ENCODE measurements around the gene GAB2. TPM values are rescaled to one million over a fixed set of nuclear protein-coding genes. Genes with fewer than 3 reads are reported as not detected.

The GAB2 gene
- total and polyA plus RNA-seq, 2 of the 13 experiments (the other 11 are each of a cell fraction or from before 2014, with no cell fraction given) = 4.1 to 8.6 TPM

DNA sequence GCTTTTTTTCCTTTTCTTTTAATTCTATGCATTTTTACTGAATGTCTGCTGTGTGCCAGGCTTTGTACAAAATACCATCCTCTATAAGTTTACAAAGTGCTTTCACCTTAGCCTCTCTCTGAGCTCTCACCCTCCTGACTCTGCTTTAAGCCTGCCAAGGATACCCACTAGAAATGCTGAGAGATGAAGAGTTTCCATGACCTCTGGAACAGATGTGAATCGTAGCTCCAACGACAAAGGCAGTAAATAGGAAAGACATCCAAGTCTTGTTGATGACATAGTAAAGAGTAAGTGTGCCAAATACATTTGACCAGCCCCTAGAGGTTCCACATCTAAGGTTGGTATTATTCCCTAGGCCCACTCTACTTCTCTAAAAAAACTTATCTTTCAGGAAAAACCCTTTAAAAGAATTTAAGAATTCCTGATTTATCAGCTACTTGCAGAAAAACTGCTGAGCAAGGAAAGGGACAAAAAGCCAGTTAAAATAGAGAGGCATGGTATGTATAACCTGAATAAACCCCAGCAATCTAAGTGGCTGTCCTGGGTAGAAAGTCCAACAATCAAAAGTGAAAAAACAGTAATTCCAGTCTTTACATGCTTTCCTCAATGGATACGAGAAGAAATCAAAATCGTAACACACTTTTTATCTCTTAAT, 45.4 kb downstream of the GAB2 start:
- no peaks in the 10 kb centered on the region for H3K9me3 ChIP-seq (ENCODE audit: low read length)
- 83% methylated on average over 4 of the region's 4 CpGs for WGBS (ENCODE audit: low lambda C conversion rate)
- no TSS peak for BruUV-seq (replicated peaks)
- TF ChIP-seq, protein P1, sequence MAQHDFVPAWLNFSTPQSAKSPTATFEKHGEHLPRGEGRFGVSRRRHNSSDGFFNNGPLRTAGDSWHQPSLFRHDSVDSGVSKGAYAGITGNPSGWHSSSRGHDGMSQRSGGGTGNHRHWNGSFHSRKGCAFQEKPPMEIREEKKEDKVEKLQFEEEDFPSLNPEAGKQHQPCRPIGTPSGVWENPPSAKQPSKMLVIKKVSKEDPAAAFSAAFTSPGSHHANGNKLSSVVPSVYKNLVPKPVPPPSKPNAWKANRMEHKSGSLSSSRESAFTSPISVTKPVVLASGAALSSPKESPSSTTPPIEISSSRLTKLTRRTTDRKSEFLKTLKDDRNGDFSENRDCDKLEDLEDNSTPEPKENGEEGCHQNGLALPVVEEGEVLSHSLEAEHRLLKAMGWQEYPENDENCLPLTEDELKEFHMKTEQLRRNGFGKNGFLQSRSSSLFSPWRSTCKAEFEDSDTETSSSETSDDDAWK (CRISPR knock-in tag; IDR thresholded peaks at IDR 0.05) = no peak
- TF ChIP-seq FOXA1 (IDR thresholded peaks at IDR 0.05) = no peak
- no peak for TF ChIP-seq FOXA1 (CRISPR knock-in tag; IDR thresholded peaks at IDR 0.05)
- TF ChIP-seq MAFK (conservative IDR thresholded peaks at IDR 0.05 in 1 of 2, IDR thresholded peaks at IDR 0.05 in 1 of 2; ENCODE audit: low read length in 2 of 2) = peak in 1 of 2 experiments; percentile 26; a peak in 1 of 4 replicates
- no peak for TF ChIP-seq SNAPC2 (CRISPR knock-in tag; IDR thresholded peaks at IDR 0.05)
- H3K27me3 ChIP-seq (ENCODE audit: control insufficient read depth in 1 of 2, insufficient read depth in 2 of 2, low read length in 2 of 2) = no peaks in the 10 kb centered on the region
- FAIRE-seq (no peak), DNase-seq (ENCODE audit: low spot score) (no peak), ATAC-seq (no peak)
- H3K9ac ChIP-seq (ENCODE audit: insufficient read depth, low read depth, low read length) = no peak overlapping the region
- ChIA-PET POLR2A (no interaction called here), CTCF (ENCODE audit: low intra/inter-chr PET ratio, low total read pairs) (no interaction called here)
- no peaks in the 10 kb centered on the region; the same call in 1 of the 2 replicates for H4K20me1 ChIP-seq (ENCODE audit: insufficient read depth, low read length)
- in situ Hi-C loops (cut with HindIII; ENCODE audit: extremely low pct_ligation_motif_present, low pct_unique_long_range_greater_than_20kb) = no loop called here
- H3K36me3 ChIP-seq (replicated peaks in 1 of 2; ENCODE audit: control insufficient read depth in 1 of 2, insufficient read depth in 2 of 2, low read length in 2 of 2) = no peaks in the 10 kb centered on the region
- no peaks in the 10 kb centered on the region for H3K79me2 ChIP-seq (ENCODE audit: insufficient read depth, low read length)
- H3K4me3 ChIP-seq (replicated peaks in 1 of 3; ENCODE audit: insufficient read depth in 1 of 3, low read depth in 2 of 3, low read length in 3 of 3) = no peak overlapping the region
- intact Hi-C loops (cut with micrococcal nuclease; ENCODE audit: unreplicated experiment) = no loop called here
- H3K27ac ChIP-seq (ENCODE audit: extremely low read length, insufficient read depth, low read length) = no peak overlapping the region
- H2AFZ ChIP-seq (ENCODE audit: low read length) = no peak overlapping the region
- H3K4me1 ChIP-seq (ENCODE audit: insufficient read depth, low read length) = peaks cover 15% of the 10 kb centered on the region
- no peak overlapping the region for H3K4me2 ChIP-seq (ENCODE audit: low read depth, low read length)

DNA sequence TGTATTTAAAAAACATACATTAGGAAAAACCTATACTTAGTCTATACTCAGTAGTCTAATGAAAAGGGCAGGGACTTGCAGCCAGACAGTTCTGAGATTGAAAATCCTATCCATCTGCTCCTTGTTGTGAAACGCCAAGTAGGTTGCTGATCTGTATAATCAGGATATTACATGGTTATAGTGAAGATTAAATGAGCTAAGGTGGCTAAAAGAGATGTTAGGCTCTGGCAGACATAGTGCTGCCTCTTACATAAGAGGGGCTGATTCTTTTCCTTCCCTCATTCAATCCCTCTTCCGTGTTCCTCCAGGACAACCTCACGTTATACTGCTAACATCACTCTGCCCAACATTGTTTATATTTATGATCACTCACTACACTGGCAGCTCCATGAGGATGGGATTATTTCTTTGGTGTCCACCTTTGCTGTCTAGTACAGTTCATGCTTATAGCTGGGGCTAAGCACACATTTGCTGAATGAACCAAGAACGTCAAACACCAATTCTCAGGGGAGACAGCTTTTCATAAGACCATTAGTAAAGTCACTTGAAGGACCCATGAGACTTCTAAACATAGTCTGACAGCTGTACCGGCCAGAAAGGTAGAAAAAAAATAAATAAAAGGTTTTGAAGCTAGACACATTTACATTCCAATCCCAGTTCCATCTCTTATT, 46.3 kb downstream of the GAB2 start:
- intact Hi-C loops (cut with micrococcal nuclease; ENCODE audit: unreplicated experiment) (no loop called here), in situ Hi-C loops (cut with HindIII; ENCODE audit: extremely low pct_ligation_motif_present, low pct_unique_long_range_greater_than_20kb) (no loop called here)
- H2AFZ ChIP-seq (ENCODE audit: low read length) = no peak overlapping the region
- no peaks in the 10 kb centered on the region for H3K36me3 ChIP-seq (replicated peaks in 1 of 2; ENCODE audit: control insufficient read depth in 1 of 2, insufficient read depth in 2 of 2, low read length in 2 of 2)
- no peak overlapping the region for H3K27ac ChIP-seq (ENCODE audit: extremely low read length, insufficient read depth, low read length)
- H3K9me3 ChIP-seq (ENCODE audit: low read length) = no peaks in the 10 kb centered on the region
- 82% methylated on average over 5 of the region's 5 CpGs for WGBS (ENCODE audit: low lambda C conversion rate)
- ChIA-PET POLR2A (no interaction called here), CTCF (ENCODE audit: low intra/inter-chr PET ratio, low total read pairs) (no interaction called here)
- H3K79me2 ChIP-seq (ENCODE audit: insufficient read depth, low read length) = no peaks in the 10 kb centered on the region
- no peak for TF ChIP-seq RFXAP (CRISPR knock-in tag; IDR thresholded peaks at IDR 0.05; ENCODE audit: borderline replicate concordance)
- no peak for TF ChIP-seq SRSF1 (optimal IDR thresholded peaks at IDR 0.05; ENCODE audit: low read depth, low read length)
- TF ChIP-seq, protein P2, sequence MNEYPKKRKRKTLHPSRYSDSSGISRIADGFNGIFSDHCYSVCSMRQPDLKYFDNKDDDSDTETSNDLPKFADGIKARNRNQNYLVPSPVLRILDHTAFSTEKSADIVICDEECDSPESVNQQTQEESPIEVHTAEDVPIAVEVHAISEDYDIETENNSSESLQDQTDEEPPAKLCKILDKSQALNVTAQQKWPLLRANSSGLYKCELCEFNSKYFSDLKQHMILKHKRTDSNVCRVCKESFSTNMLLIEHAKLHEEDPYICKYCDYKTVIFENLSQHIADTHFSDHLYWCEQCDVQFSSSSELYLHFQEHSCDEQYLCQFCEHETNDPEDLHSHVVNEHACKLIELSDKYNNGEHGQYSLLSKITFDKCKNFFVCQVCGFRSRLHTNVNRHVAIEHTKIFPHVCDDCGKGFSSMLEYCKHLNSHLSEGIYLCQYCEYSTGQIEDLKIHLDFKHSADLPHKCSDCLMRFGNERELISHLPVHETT (CRISPR knock-in tag; conservative IDR thresholded peaks at IDR 0.05) = no peak
- ATAC-seq (no peak; the same call in 2 of the 3 replicates), DNase-seq (ENCODE audit: low spot score) (no peak), FAIRE-seq (no peak)
- no TSS peak for BruUV-seq (replicated peaks)
- H3K4me1 ChIP-seq (ENCODE audit: insufficient read depth, low read length) = peaks cover 15% of the 10 kb centered on the region
- no peak overlapping the region for H3K4me3 ChIP-seq (replicated peaks in 1 of 3; ENCODE audit: insufficient read depth in 1 of 3, low read depth in 2 of 3, low read length in 3 of 3)
- H3K9ac ChIP-seq (ENCODE audit: insufficient read depth, low read depth, low read length) = no peak overlapping the region
- peak overlapping the region; percentile 45; the same call in 1 of the 2 replicates for H3K4me2 ChIP-seq (ENCODE audit: low read depth, low read length)
- H3K27me3 ChIP-seq (ENCODE audit: control insufficient read depth in 1 of 2, insufficient read depth in 2 of 2, low read length in 2 of 2) = no peaks in the 10 kb centered on the region
- H4K20me1 ChIP-seq (ENCODE audit: insufficient read depth, low read length) = no peaks in the 10 kb centered on the region; the same call in 1 of the 2 replicates
